Right atrium auricular region (tissue), 2 donors: ENCODE data around the gene MMP11. TPM values are rescaled to one million over a fixed set of nuclear protein-coding genes. Genes with fewer than 3 reads are reported as not detected.

Experiments used
- DNase-seq: peaks from one replicate; pipeline ENCODE4 v3.0.0-alpha.2; 2019; ENCODE audit warnings: low spot score
- H3K27ac ChIP-seq, 2 donors: fragments of 200-600 bp; sonication (generic); 1 replicate in 1 of 2; 2 replicates in 1 of 2; pipeline ENCODE4 v1.5.1; 2016 to 2019
- H3K27me3 ChIP-seq, 2 donors: fragments of 200-600 bp; sonication (generic); one replicate each; pipeline versions ENCODE4 v1.5.1 to v1.6.0; 2017 to 2019
- H3K36me3 ChIP-seq: fragments of 200-600 bp; sonication (generic); one replicate; pipeline ENCODE4 v1.5.1; 2016
- H3K4me1 ChIP-seq, 2 donors: fragments of 200-600 bp; sonication (generic); one replicate each; pipeline versions ENCODE4 v1.5.1 to v1.6.0; 2017 to 2019
- H3K4me3 ChIP-seq, 2 donors: fragments of 200-600 bp; sonication (generic); 1 replicate in 1 of 2; 2 replicates in 1 of 2; pipeline ENCODE4 v1.5.1; 2017 to 2019; ENCODE audit warnings: mild to moderate bottlenecking in 1 of 2, moderate library complexity in 1 of 2
- H3K9me3 ChIP-seq, 2 donors: fragments of 200-600 bp; sonication (generic); one replicate each; pipeline ENCODE4 v1.5.1; 2019
- total RNA-seq, 2 donors: library from RNA; depleted of rRNA; stranded (reverse); fragments of >200 nt; gene quantifications; one replicate each; pipeline ENCODE4 v1.1.0, GENCODE V29; 2016
- TF ChIP-seq, protein P1 (sequence below), 2 donors: fragments of 200-600 bp; sonication (generic); IDR thresholded peaks; one replicate each; pipeline ENCODE4 v1.5.1; 2019; ENCODE audit warnings: antibody characterized with exemption in 2 of 2

Gene MMP11
- total RNA-seq, 2 donors from 2014 or later, result 2.2 to 12.3 TPM

GRCh38 chr22:23762842-23763578 is 9.6 kb upstream of the MMP11 start, which contains the start of gene C22orf15:
C22orf15 (plus strand) TSS chr22:23762990; CDS start chr22:23763307, 317 bp downstream.
- peaks cover 17% of the 10 kb centered on the region for H3K36me3 ChIP-seq
- TF ChIP-seq, protein P1, sequence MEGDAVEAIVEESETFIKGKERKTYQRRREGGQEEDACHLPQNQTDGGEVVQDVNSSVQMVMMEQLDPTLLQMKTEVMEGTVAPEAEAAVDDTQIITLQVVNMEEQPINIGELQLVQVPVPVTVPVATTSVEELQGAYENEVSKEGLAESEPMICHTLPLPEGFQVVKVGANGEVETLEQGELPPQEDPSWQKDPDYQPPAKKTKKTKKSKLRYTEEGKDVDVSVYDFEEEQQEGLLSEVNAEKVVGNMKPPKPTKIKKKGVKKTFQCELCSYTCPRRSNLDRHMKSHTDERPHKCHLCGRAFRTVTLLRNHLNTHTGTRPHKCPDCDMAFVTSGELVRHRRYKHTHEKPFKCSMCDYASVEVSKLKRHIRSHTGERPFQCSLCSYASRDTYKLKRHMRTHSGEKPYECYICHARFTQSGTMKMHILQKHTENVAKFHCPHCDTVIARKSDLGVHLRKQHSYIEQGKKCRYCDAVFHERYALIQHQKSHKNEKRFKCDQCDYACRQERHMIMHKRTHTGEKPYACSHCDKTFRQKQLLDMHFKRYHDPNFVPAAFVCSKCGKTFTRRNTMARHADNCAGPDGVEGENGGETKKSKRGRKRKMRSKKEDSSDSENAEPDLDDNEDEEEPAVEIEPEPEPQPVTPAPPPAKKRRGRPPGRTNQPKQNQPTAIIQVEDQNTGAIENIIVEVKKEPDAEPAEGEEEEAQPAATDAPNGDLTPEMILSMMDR (IDR thresholded peaks at IDR 0.05), result no peak
- H3K27ac ChIP-seq, result no peak within 1 kb of the TSS
- H3K27me3 ChIP-seq, result no peaks in the 10 kb centered on the region
- H3K4me1 ChIP-seq, result peaks cover 0 to 40% of the 10 kb centered on the region in 2 donors
- peak within 1 kb of the TSS in 1 of 2 donors; percentile 7 for H3K4me3 ChIP-seq
- no peak for DNase-seq
- no peaks in the 10 kb centered on the region for H3K9me3 ChIP-seq

- TF ChIP-seq, protein P1 (IDR thresholded peaks at IDR 0.05), result no peak
- H3K4me3 ChIP-seq, result peak overlapping the region in 1 of 2 donors; percentile 7
- H3K27ac ChIP-seq, result no peak overlapping the region
- H3K9me3 ChIP-seq, result no peaks in the 10 kb centered on the region
- peaks cover 17% of the 10 kb centered on the region for H3K36me3 ChIP-seq
- no peaks in the 10 kb centered on the region for H3K27me3 ChIP-seq
- no peak for DNase-seq
- H3K4me1 ChIP-seq, result peaks cover 0 to 46% of the 10 kb centered on the region in 2 donors
Measured at GRCh38 chr22:23763579-23763945, 9.1 kb upstream of the MMP11 start.

GRCh38 chr22:23763954-23764353 is 8.7 kb upstream of the MMP11 start:
- TF ChIP-seq, protein P1 (IDR thresholded peaks at IDR 0.05), result no peak
- no peak for DNase-seq
- Histone ChIP-seq H3K4me3 (peak overlapping the region in 1 of 2 donors; percentile 7), H3K4me1 (peaks cover 0 to 49% of the 10 kb centered on the region in 2 donors), H3K27me3 (no peaks in the 10 kb centered on the region), H3K27ac (no peak overlapping the region), H3K36me3 (peaks cover 17% of the 10 kb centered on the region), H3K9me3 (no peaks in the 10 kb centered on the region)

DNA sequence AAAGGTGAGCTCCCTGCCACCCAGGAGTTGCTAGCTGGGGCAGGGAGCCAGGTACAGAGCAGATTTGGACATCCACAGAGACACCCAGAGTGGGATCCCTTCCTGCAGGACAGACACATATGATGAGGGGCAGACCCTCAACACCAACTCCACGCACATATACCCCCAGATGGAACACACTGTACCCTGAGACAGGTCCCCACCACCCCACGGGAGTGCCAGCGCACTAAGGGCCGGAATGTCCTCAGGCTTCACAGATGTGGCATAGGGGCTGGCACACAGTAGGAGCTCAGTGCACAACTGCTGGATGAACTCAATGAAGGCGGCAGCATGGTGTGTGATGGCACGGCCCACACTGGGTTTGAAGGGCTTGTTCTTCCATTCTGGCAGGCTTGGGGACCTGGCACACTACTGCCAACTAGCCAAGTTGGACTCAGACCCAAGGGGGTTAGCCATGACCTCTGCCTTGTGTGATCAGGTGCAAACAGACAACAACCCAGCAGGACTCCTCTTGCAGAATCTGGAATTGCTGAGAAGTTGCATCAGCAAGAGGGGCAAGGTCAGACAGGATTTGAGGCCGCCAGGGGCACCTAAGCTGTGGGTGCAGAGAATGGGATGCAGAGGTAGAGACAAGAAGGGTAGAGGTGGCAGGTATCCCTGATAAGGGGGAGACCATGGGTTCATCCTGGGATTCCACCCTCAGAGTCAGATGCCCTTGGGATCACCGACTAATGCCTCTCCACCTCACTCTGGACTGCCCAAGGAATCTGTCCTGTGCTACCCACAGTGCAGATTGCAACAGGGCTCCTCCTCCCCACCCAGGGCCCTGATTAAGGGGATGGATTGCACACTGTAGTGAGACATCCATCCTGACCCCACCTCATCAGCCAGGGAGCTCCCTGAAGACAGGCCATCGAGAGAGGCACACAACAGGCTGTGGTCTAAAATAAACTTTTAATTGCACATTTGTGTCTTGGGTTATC is 7.5 kb upstream of the MMP11 start:
- Histone ChIP-seq H3K27ac (peak overlapping the region in 1 of 2 donors; percentile 92), H3K27me3 (no peaks in the 10 kb centered on the region), H3K9me3 (no peaks in the 10 kb centered on the region), H3K4me1 (peaks cover 0 to 54% of the 10 kb centered on the region in 2 donors), H3K36me3 (peaks cover 17% of the 10 kb centered on the region), H3K4me3 (peak overlapping the region in 1 of 2 donors; percentile 72)
- no peak for DNase-seq
- TF ChIP-seq, protein P1 (IDR thresholded peaks at IDR 0.05), result no peak

DNA sequence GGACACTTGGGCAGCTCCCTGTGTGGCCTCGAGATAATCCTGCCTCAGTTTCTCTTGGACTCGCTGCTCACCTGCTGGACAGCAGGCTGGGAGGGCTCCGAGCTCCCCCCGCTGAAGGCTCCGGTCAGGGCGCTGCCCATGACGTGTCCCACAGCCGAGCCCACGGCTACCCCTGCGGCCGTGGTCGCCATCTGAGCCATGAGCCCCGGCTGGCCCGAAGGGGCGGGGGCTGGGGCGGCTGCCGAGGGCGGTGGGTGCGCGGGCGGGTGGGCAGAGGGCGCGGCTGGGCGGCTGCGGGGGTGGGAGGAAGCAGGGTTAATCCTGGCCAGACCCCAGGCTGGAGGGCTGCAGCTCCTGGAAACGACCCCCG is 5.4 kb upstream of the MMP11 start:
- Histone ChIP-seq H3K4me1 (peaks cover 0 to 62% of the 10 kb centered on the region in 2 donors), H3K36me3 (peaks cover 17% of the 10 kb centered on the region)
- DNase-seq, result no peak

More for the DNA sequence above, 5.4 kb upstream of the MMP11 start:
- peak overlapping the region; percentile 92 to 97 for H3K27ac ChIP-seq
- no peaks in the 10 kb centered on the region for H3K27me3 ChIP-seq
- H3K9me3 ChIP-seq, result no peaks in the 10 kb centered on the region
- TF ChIP-seq, protein P1 (IDR thresholded peaks at IDR 0.05), result no peak
- peak overlapping the region; percentile 72 to 74 for H3K4me3 ChIP-seq
